Stimulated activated CD8-positive, alpha-beta memory T cell treated with anti-CD3 and anti-CD28 coated beads, Interleukin-15, amount 100 ng/mL, for 24 hours (primary cell): ENCODE measurements around the gene SMIM14.
"Not testable (repeated sequence)": the region's sequence is repeated elsewhere in the genome, so short reads cannot be mapped to it uniquely, and the experiment has no call there.

Source experiments
- DNase-seq: peaks from one replicate; pipeline ENCODE4 v3.0.0-alpha.2; 2020; ENCODE audit warnings: low read depth

Gene SMIM14

GRCh38 chr4:39642885-39643552 lies 4.4 kb upstream of the SMIM14 start:
- DNase-seq = no peak

DNA sequence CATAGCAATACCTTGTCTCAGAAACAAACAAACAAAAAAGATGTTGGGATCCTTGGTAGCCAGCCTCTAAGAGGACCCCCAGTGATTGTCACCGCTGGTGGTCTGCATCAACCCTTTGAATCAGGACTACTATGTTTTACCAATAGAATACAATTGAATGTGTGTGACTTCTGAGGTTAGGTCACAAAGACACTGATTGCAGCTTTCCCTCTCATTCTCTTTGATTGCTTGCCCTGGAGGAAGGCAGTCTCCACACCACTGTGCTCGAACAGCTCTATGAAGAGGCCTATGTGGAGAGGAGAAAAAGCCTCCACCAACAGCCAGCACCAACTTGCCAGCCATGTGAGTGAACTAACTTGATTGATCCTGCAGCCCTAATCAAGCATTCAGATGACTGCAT lies 2.8 kb upstream of the SMIM14 start:
- no peak for DNase-seq

GRCh38 chr4:39637586-39638353 lies 895 bp downstream of the SMIM14 start:
- DNase-seq = no peak

DNA sequence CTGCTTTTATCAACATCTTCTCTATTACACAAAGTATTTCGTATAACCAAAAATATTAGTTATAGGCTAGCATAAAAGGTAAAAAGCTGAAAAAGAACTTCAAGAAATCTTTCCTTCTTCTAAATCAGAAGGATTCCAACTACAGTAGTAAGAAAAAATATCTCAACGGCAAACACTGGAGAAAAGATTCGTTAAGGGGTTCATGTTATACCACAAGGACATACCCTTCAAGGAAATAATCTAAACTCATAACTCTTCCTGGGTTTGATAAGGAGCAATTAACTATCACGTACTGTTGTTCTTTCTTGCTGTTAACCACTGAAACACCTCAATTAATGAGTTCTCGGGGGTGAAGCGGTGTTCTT lies 1.5 kb downstream of the SMIM14 start:
- no peak for DNase-seq

DNA sequence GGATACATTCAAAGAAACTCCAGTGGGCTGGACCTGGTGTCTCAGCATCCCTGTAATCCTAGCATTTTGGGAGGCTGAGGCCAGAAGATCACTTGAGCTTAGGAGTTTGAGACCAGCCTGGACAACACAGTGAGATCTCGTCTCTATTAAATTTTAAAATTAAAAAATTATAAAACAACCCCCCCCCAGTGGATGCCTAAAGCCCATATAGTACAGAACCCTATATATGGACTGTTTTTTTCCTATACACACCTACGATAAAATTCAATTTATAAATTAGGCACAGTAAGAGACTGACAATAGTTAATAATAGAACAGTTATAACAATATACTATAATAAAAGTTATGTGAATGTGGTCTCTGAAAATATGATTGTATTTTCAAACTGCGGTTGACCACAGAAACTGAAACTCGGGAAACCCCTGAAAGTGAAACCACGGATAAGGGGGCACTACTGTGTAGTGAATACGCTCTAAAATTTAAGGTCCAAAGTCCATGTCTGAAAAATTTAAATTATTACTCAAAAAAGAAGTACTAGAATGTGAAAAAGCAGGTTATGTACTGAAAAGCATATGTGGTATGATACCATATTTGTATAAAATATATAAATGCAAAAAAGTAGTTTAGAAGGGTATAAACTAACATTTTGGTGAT lies 2.0 kb downstream of the SMIM14 start:
- no peak for DNase-seq

DNA sequence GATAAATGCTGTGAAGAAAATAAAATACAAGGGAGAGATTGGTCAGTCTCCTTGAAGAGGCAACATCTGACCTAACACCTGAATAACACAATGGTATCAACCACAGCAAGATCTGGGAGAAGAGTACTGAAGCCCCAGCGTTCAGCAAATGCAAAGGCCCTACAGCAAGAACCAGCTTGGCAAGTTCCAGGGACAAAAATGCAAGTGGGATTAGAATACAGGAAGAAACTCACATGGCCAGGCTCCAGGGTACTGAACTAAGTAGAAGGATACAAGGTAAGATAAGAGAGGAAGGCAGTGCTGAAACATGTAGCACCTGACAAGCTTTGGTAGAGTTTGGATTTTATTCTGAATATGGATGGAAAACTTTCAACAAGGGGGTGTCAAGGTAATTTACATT lies 3.6 kb downstream of the SMIM14 start:
- DNase-seq = no peak

GRCh38 chr4:39631700-39632079 lies 7.0 kb downstream of the SMIM14 start:
- no peak for DNase-seq

DNA sequence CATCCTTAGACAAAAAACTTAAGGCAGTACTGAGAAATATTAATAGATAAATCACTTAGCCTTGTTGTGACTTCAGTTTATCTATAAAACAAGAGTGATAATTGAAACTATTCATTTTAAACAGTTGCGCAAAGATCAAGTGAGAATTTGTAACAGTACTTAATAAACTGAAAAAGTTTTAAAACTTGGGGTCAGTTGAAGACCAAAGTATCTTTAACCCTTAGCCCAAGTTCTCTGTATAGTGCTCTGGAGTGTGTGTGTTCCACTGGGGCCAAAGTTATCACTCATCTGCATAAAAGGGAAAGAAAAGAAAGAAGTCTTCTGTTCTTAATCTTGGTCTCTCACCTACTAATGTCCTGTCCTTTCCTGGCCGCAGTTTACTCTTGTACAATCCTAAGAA lies 11.3 kb downstream of the SMIM14 start:
- no peak for DNase-seq

- no peak for DNase-seq
These were observed 11.8 kb downstream of the SMIM14 start for GRCh38 chr4:39626913-39627312.

DNA sequence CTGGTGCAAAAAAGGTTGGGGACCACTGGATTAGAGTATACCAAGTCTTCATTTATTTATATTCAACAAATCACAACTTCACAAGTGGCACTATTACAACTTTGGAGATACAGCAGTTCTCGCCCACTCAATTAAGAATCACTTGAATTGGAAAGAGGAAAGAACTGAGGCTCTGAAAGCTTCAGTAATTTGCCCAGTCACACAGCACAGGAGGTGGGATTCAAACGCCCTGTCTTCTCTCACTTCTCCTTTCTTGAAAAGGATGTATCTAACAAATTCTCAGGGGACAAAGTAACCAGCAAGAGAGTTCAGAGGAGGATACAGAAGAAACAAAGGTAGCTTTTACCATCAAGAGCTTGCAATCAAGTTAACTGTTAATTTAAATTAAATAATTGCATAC lies 12.4 kb downstream of the SMIM14 start:
- no peak for DNase-seq

GRCh38 chr4:39621582-39621981 lies 17.1 kb downstream of the SMIM14 start:
- DNase-seq = no peak

GRCh38 chr4:39620551-39621313 lies 17.9 kb downstream of the SMIM14 start:
- DNase-seq = no peak

- no peak for DNase-seq
These were observed 21.1 kb downstream of the SMIM14 start for GRCh38 chr4:39617534-39617933.

GRCh38 chr4:39616651-39617050 lies 22.0 kb downstream of the SMIM14 start:
- DNase-seq = no peak

DNA sequence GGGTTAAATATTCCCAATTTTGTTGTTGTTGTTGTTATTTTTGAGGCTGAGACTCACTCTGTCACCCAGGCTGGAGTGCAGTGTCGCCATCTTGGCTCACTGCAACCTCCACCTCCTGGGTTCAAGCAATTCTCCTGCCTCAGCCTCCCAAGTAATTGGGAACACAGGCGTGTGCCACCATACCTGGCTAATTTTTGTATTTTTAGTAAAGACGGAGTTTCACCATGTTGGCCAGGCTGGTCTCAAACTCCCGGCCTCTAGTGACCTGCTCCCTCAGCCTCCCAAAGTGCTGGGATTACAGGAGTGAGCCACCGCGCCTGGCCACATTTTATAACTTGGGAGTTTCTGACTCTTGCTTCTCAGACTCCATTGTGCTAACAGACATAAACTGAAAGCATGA lies 22.6 kb downstream of the SMIM14 start:
- not testable (repeated sequence) for DNase-seq

DNA sequence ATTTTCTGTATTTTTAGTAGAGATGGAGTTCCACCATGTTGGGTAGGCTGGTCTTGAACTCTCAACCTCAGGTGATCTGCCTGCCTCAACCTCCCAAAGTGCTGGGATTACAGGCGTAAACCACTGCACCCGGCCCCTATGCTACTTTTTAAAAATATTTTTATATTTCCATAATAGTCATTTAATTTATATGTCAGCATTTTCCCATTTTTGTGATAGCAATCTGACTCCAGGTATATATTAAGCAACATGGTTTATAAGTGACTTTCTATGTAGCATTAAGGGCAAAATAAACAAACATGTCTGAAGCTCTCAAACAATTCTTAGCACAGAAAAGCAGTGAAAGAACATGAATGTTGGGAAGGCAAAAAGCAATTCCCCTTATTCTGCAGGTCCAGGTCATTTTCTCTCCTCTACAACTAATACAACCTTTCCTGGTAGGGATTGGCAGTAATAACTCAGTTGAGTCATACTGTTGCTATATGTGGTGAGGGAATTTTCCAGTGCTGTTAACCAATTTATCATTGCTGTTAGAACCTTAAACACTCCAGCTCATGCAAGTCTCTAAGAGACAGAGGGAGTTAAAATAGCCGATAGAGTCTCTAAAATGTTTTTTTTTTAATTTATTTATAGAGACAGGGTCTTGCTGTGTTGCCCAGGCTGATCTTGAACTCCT lies 24.0 kb downstream of the SMIM14 start:
- no peak for DNase-seq

- no peak for DNase-seq
These were observed 25.5 kb downstream of the SMIM14 start for GRCh38 chr4:39613093-39613656.

DNA sequence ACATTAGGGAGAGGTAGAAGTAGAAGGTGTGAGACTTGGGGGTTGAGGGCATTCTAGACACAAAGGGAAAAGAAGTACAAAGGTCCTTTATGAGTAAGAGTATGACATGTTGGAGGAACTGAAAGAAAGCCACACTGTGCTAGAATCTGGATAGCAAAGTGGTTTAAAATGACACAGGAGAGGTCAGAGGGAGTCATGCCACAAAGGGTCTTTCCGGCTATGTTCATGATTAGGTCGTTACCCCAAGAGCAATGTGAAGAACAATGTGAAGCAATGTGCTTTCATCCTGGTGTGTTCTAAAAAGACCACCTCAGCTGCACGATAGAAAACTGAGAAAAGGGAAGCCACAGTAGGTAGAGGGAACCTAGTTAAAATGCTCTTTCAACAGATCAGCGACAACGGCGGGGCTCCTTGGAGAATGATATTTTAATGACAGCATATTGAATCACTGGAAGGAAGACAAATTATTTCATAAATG lies 29.2 kb downstream of the SMIM14 start:
- no peak for DNase-seq

GRCh38 chr4:39608451-39608850 lies 30.2 kb downstream of the SMIM14 start:
- DNase-seq = no peak

GRCh38 chr4:39606747-39607146 lies 31.9 kb downstream of the SMIM14 start:
- DNase-seq = no peak

DNA sequence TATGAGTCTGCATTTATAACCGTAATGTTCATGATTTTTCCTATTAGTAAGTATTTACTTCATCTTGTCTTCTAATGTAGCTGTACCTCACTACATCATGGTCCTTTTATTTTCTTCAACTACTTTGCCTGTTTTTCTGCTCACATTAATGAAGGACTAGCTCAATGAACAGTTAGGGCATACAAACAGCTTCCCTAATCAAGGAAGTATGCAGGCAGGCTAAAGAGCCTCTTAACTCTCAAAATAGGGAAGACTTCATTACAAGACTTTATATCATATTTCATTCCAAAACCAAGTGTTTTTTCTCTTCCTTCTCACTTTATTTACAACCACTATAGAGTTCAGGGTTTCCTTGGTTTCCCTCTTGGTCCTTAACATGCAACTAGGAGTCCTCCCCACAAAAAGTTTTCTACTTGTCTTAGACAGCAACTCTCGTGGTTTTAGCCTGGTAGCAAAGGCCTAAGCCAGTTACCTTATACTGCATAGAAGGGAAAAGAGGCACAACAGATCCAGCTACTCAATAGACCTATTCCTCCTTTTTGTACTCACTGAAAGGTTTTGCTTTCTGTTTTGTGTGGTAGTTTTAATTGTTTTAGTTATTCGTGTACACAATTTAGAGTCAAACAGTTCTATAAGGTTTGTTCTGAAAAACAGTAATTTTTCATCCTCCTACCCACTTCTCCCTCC lies 40.8 kb downstream of the SMIM14 start:
- DNase-seq = no peak
